Loucy (cell line): Measurements from ENCODE around the gene CYB5A.

Experiments
- CTCF ChIP-seq: fragments of 200-600 bp; sonication (generic); conservative IDR thresholded peaks from 2 replicates; pipeline ENCODE4 v1.5.1; 2014; ENCODE audit warnings: mild to moderate bottlenecking, antibody characterized with exemption, low read length
- EZH2phosphoT487 ChIP-seq: fragments of 200-600 bp; IDR thresholded peaks from 2 replicates; pipeline ENCODE4 v1.6.1; 2018; ENCODE audit warnings: antibody characterized with exemption, mild to moderate bottlenecking, moderate library complexity, borderline replicate concordance

GRCh38 chr18:74314759-74315463 lies 23.1 kb upstream of the CYB5A start:
- no peak for TF ChIP-seq CTCF
- TF ChIP-seq EZH2phosphoT487, result no peak
